Dedifferentiated amniotic fluid mesenchymal stem cell (primary cell): ENCODE measurements around the gene PRKCZ.

Source experiments
- DNase-seq: peaks from one replicate; pipeline ENCODE4 v3.0.0-alpha.2; 2016; ENCODE audit errors: extremely low spot score

The PRKCZ gene

DNA sequence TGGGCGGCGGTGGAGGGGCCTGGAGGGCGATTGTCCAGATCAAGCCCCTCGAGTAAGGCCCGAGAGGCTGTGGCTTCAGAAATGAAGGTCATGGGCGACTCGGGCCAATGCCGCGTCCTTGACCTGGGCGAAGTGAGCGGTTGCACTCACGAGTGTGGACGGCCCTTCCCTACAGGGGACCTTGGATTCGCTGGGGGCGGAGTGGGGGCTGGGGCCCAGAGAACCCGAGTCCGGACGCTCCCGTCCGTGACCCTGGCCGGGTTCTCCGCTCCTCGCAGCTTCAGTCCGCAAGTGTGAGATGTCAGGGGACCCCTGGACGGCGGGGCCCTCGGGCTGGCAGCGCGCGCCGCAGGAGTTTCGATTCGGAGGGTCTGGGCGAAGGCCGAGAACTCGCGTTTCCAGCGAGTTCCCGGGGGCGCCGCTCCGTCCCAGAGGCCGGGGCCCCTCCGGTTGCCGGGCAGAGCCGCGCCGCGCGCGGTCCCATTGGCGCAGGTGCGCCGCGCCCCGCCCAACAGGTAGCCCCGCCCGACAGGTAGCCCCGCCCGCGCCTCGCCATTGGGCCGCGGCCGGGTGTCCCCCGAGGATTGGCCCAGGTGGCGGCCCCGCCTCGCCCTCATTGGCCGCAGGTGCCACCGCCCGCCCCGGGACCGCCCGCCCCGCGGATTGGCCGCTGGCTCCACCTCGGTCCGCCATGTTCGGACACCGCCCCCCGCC lies at the start of gene PRKCZ:
PRKCZ (plus strand) TSS at position 694 of the 714 bp plus-strand sequence. CDS start 220 bp downstream, outside the sequence.
- no peak for DNase-seq

DNA sequence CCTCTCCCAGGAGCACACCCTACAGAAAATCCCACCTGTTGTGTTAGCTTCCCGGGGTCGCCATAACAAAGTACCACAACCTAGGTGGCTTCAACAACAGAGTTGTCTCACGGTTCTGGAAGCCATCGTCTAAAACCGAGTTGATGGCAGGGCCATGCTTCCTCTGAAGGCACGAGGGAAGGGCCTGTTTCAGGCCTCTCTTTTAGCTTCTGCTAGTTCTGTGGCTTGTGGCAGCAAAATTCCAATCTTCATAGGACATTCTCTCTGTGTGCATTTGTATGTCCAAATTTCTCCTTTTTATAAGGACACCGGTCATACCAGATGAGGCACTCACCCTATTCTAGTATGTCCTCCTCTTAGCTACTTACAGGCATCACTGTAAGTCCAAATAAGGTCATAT lies 49.8 kb upstream of the PRKCZ start:
- DNase-seq, result no peak

DNA sequence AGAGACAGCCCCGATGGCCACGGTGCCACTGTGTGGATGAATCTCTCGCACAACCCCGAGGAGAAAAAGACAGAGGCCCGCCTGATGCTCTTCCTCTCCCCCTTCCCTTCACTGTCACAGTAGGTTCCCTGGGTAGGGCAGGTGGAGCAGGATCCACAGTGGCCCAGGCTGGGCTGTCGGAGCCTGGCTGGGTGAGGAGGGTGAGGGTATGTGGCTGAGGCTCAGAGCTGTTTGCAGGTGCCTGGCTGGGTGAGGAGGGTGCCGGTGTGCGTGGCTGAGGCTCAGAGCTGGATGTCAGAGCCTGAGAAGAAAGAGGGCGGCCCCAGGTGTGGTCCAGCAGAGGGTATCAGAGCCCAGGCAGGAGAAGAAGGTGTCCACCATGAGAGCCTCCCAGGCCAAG lies 49.4 kb upstream of the PRKCZ start:
- DNase-seq, result no peak

DNA sequence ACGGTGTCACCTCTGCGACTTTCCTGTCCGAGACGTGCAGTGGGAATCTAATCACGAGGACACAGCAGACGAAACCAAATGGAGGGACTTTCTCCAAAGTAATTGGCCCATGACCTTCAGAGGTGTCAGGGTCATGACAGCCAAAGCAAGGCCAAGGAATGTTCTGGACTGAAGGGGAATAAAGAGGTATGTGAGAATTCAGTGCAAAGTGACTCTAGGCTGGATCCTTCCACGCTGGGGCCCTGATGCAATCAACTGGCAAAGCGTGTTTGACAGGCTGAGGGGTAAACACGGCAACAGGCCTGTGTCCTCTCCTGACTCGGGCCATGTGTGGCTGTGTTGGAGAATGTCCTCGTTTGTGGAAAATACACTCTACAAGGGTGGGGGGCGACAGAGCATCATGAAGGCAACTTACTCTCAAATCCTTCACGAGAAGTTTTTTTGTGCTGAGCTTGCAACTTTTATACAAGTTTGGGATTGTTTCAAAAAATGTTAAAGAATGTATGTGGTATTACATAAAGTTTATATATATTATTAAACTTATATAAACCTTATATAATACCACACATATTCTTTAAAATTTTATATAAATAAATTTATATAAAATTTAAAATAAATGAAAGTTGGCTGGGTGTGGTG lies 48.3 kb upstream of the PRKCZ start:
- DNase-seq, result no peak

DNA sequence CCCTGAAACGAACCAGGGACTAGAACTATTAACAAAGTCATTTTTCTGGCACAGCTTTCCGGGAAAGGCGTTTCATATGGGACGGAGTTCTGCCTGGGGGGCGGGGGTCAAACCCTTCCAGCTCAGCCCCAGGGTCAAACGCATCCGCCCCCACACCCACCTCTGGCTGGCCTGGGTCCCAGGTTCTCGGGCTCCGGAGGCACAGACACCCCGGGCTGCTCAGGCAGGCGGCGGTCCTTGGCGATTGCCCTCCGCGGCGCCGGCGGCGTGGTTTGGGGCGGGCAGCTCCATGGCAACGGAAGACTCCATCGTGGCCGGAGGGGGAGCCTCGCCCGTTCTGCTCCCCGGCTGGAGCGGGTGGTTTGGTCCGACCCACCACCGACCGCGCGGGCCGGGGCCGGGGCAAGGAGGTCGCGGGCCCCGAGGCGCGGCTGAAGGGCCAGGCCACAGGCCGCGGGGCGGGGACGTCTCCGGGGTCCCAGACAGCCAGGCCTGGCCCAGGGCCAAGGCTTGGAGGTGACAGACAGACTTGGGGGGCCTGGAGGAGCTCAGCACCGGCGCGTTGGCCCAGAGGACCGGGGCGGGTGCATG lies 46.6 kb upstream of the PRKCZ start, which contains the start of gene CFAP74:
CFAP74 (minus strand) TSS at position 246 of the 591 bp plus-strand sequence. CDS start 12,830 bp downstream, outside the sequence.
- DNase-seq, result no peak

DNA sequence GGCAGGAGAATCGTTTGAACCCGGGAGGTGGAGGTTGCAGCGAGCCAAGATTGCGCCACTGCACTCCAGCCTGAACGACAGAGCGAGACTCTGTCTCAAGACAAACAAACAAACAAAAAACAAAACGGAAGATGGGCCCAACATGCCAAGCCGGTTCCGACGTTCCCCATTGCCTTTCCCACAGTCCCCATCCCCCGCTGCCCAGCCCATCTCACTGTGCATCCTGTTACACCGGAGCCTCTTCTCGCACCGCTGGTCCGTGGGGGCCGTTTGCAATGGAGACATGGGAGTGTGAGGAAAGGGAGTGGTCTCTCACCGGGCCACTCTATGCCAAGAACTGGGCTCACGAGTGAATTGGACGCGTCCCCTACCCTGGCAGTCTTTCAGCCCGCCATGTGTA lies 45.4 kb upstream of the PRKCZ start:
- no peak for DNase-seq

DNA sequence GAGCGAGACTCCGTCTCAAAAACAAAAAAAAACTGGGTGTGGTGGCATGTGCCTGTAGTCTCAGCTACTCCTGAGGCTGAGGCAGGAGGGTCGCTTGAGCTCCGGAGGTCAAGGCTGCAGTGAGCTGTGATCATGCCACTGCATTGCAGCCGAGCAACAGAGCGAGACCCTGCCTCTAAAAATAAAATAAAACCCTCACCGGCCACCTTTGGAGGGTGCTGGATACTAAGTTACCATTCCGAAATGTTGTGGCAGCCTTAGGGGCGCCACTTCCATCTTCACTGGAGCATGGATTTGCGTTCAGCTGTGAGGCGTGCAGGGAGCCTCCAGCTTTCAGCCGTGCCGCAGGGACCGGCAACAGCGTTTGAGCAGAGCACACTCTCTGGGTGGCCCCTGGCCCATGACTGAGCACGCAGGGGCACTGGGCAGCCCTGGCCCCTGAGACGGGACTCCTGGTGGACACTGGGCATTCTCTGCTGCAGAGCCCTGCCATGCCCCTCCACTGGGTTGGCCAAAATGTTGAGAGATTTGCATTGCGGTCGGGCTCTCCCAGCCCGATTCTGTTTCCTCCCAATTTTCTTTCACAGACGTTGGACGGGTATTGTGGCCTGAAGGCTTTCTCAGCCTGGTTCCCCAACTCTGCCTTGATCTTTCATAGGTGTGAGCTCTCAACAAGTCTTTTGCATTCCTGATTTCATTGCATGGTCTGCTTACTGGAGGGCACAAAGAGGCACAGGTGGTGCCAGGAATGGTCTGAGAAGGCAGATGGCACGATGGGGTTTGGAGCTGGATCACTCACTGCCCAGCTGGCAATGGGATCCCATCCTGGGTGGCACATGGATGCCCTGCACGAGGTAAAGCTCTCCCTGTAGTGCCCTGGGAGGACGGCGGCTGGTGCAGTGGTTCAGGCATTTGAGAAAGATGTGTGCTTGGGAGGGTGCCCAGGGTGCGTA lies 40.8 kb upstream of the PRKCZ start:
- DNase-seq, result no peak

DNA sequence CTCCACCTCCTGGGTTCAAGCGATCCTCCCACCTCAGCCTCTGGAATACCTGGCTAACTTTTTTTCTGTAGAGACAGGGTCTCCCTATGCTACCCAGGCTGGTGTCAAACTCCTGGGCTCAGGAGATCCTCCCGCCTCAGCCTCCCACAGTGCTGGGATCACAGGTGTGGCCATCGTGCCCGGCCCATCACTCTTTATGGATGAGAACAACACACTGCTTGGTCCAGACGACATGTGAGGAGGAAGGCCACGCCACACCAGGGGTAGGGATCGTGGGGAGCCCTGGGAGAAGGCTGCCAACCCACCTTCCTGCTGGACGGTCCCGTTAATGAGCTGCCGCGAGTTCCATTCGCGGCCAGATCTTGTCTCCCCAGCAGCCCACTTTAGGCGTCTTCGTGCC lies 36.0 kb upstream of the PRKCZ start:
- no peak for DNase-seq

DNA sequence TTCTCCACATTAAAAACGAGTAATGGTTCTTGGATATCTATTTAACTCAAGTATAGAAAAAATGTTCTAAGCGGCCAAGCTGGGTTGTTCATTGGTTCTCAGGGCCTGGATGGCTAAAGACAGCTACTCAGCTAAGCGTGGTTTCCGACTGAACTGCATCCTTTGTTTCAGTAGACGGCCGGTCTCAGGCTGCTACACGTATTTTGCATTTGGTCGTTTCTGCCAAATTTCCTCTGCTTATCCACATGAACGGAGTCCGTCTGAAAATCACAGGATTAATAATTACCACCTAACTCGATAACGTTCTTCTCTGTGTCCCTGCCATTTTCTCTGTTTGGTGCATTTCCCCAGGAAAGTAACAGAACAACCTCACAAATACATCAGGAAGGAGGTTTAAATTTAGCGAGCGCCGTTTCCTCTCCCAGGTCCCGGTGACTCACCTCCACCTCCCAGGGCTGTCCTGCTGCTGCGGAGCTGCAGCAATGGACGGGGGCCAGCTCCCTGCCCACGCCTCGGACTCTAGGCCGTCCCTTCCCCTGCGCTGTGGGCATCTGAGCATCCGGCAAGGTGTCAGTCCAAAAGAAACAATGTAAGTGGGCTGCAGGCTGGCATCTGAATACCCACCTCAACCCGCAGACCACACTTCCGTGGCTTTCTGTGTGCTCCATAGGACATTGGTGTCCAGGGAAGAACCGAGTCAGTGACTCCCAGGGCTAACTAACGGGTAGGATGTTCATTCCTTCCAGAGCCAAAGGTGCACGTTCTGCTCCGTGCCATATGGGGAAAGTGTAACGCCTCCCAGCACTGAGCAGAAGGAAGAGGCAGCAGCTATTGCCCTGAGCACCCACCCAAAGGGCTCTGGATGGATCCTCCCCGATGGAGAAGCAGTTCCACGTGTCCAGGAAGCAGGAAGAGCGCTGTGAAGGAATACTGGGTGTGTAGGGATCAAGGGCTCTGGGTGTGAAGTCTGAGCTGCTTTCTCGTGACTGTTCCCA lies 35.2 kb upstream of the PRKCZ start:
- DNase-seq, result no peak

DNA sequence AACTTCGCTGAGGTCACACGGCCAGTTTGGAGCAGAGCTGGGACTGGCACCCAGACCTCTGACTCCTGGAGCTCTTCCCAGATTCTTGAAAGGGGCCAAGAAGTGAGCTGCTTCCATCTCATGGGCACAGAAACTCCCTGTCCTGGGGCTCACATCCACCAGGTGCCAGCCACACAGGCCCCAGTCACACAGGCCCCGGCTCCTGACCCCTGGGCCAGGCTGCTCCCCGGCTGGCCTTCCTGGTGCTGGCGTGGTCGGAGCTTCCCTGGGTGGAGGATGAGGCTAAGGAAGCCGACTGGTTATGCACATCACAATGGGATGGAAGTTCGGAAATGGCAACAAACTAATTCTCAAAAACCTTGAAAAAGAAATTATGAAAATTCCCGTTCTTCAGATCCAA lies 34.1 kb upstream of the PRKCZ start:
- no peak for DNase-seq

DNA sequence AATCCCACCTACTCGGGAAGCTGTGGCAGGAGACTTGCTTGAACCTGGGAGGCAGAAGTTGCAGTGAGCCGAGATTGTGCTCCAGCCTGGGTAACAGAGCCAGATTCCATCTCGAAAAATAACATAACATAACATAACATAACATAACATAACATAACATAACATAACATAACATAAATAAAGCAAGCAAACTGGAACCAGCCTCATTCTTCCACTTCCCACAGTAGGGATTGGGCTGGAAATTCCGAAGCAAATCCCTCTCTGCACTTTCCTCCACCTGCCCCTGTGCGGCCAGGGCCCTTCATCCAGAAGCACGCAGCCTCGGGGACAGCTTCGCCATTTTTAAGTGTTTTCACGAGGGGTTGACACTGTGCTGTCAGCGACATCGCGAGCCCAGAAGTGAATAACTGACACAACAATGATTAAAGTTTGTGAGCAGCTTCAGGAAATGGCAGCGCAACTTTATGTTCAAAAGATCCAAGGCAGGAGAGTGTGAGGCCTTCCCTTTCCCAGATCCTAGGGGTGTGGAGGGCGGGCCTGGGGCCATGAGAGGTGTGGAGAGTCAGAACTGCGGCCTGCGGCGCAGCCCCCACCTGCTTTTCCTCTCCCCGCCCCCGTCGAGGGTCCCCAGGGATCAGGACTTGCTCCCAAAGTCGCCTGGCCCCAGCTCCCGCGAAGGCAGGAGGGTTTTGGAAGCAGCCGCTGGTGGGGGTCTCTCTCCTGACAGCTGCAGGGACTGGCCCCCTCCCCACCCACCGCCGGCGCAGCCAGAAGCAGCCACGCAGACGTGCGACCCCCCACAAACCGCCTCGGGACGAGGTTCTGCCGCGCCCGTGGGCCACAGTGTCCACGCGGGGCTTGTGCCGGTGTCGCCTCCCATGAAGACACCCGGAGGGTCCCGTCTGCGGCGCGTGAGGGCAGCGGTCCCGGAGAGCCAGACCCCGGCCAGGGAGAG lies 31.7 kb upstream of the PRKCZ start:
- no peak for DNase-seq

DNA sequence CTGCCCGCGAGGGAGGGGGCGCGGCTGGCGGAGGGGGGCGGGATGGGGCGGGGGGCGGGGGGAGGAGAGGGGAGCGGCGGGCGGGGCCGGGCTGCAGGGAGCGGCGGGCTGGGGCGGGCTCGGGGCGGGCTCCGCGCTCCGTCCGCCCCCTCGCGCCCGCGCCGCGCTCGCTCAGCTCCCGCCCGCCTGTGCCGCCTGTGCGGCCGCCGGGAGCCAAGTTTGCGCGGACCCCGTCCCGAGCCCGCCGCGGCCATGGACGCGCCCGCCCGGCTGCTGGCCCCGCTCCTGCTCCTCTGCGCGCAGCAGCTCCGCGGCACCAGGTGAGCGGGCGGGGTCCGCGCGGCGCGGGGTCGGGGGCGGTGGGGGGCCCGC lies 31.1 kb upstream of the PRKCZ start, which contains the start of gene GABRD:
GABRD (plus strand) TSS at position 174 of the 372 bp plus-strand sequence; CDS start at position 253, 79 bp downstream.
- DNase-seq, result no peak

DNA sequence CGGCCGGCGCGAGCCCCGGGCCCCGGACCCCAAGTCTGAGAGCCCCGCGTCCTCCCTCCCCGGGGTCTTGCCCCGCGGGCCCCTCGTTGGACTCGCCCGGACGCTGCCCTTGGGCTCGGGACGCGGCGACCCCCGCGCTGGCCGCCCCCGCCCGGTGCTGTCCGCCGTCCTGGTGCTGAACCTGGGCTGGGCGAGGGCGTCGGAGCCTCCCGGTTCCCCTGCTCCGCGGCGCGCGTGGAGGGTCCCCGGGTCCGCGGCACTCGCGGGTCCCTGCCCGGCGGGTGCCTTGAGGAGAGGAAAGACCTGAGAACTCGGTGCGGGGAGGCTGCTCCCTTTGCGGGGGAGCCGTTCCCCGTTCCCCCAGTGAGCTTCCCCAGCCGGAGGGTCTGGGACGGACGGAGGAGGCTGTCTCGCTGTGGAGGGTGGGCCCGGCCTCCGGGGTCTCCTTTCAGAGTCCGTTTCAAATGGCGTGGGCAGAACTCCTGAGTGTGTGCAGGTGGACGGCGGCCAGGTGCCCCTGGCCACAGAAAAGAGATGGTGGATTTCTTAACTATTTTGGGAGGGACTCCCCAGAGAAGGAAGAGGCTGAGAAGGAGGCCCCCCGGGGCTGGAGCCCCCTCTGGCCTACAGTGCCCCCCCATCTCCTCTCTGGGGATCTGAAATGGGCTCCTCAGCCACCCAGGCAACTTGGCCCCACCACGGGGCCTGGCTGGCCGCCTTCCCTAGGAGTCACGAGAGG lies 30.5 kb upstream of the PRKCZ start:
- DNase-seq, result no peak

DNA sequence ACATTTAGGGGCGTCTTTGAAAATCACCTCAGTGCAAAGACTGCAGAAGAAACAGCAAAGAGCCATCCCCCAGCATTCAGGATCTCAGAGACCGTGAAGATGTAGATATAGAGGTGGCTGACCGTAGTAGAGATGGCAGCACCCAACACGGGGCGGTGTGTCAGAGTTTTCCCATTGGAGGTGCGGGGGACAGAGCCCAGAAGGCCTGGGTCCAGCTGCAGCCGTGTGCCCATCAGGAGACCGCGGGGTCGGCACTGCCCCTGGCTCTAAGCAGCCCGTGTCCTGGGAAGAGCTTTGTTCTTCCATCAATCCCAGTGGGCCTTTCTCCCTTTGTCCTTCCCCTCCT lies 29.9 kb upstream of the PRKCZ start:
- DNase-seq, result no peak

DNA sequence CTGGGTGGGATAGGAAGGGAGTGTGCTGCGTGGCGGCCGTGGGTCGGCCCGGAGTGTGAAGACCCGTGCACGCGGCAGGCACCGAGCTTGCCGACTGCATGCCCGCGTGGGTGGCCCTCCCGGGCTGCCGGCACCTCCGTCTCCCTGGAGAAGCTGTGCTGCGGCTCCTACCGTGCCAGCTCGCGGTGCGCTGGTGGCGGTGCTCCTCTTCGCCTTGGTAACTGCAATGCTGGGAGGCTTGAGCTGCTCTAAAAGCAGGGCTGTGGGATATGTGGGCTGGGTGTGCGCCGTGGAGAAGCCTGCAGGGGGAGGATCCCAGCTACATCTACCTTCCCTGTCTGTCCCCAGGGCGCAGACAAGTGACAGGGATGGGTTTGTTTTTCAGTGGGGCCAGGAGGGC lies 28.7 kb upstream of the PRKCZ start:
- no peak for DNase-seq

DNA sequence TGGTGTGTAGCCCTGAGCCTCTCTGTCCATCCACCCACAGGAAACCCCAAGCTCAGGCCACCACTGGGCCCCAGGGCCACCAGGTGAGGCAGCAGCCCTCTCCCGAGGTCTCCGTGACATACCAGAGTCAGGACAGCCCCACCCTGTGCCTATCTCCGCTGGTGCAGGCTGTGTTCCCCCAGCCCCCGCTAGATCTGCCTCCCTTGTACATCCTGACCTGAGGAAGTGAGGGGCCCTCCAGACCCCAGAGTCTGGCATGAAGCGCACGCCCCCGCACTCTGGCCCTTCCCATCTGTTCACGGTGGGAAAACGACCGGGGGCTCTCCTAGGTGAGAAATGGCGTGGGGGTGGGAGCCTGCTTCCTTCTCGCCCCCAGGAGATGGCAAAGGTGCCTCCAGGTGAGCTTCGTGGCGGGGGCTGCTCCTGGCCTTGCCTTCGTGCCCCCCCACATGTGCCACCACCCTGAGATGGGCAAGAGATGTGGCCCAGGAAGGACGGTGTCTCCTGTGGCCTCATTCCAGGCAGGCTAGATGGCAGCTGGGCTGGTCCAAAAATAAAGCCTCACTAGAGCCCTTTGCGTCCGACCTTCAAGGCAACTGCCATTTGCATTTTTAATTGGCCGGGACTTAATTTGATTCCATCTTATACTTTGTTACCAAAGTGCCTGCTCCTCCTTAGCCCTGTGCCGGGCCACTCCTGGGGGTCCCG lies 28.0 kb upstream of the PRKCZ start:
- no peak for DNase-seq

DNA sequence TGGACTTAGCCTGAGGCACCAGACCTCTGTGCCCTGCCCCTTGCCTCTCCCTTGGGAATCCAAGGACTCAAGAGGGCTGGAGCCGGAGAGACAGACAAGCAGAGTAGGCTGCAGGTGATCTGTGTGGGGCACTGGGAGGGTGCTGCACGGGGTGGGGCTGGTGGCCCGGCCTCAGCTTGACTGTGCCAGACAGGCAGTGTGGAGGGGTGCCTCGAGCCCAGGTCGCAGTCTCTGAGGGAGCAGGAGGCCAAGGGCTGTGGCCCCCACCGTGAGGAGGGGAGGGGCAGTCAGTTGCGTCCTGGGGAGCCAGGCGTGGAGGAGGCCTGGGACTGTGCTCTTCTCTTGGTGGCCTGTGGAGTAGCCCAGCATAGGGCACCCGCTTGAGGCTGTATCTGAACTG lies 27.0 kb upstream of the PRKCZ start:
- DNase-seq, result no peak

DNA sequence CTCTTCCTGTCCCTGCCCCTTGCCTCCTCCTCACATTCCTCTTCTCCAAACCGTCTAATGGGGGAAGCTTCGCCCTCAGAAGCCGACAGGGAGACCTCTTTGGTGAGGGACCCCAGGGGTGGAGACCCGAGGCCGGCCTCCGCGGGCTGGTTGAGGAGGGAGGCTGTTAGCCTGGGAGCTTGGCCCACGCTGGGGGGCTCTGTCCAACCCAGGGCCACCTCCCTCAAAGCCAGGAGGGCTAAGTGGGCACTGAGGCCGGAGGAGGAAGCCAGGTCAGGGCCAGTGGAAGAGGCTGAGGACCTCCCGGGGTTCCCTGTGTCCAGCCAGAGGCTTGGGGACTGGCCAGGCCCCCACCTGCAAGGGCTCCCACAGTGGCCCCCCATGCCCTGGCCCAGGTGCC lies 25.8 kb upstream of the PRKCZ start:
- DNase-seq, result no peak
